HepG2 (cell line): ENCODE results near the gene SNX6. TPM values are rescaled to one million over a fixed set of nuclear protein-coding genes. Genes with fewer than 3 reads are reported as not detected.

Source experiments
- ATAC-seq: fragments of 200-7000 bp; cut with Tn5 transposase; 3 replicates; pipeline ENCODE4 v1.9.1; 2020; ENCODE audit warnings: mild to moderate bottlenecking, moderate library complexity
- BruUV-seq: library from RNA; stranded (reverse); fragments of 400-500 nt; replicated peaks from 2 replicates; lab custom pipeline; 2021; lab: Mats Ljungman, UMichigan
- CTCF ChIA-PET: fragments of 300-600 bp; formaldehyde crosslinking; extraction: SDS; loops from one replicate; lab custom pipeline; 2021; ENCODE audit warnings: low total read pairs, inconsistent platforms, low intra/inter-chr PET ratio; lab: Yijun Ruan, JAX
- POLR2A ChIA-PET: fragments of 350-600 bp; sonication (Branson Sonifier 250); formaldehyde crosslinking; loops from one replicate; lab custom pipeline; 2020; ENCODE audit warnings: antibody characterized with exemption, inconsistent platforms; lab: Yijun Ruan, JAX
- DNase-seq: peaks from one replicate; pipeline ENCODE4 v3.0.0-alpha.2; 2015; ENCODE audit warnings: low spot score
- FAIRE-seq: peaks from 3 replicates; lab custom pipeline; 2011; peaks lifted over from hg19 to GRCh38; lab: Jason Lieb, UNC
- H2AFZ ChIP-seq: one replicate; pipeline ENCODE4 v1.6.1; 2011; ENCODE audit warnings: low read length, inconsistent platforms
- H3K27ac ChIP-seq: fragments of 300-600 bp; 3 replicates; pipeline ENCODE4 v1.8.0; 2011; ENCODE audit warnings: mixed run types, mild to moderate bottlenecking, mixed read lengths, low read length, inconsistent platforms; ENCODE audit not compliant: insufficient read depth; ENCODE audit errors: extremely low read length
- H3K27me3 ChIP-seq, 2 experiments: fragments of 200-600 bp in 1 of 2; 2 replicates in 1 of 2; 3 replicates in 1 of 2; pipeline versions ENCODE4 v1.6.0 to v1.8.0; 2011; ENCODE audit warnings: low read length in 2 of 2, mild to moderate bottlenecking in 2 of 2, moderate library complexity in 2 of 2, inconsistent platforms in 1 of 2; ENCODE audit not compliant: insufficient read depth in 2 of 2, control insufficient read depth in 1 of 2
- H3K36me3 ChIP-seq, 2 experiments: fragments of 200-600 bp in 1 of 2; replicated peaks in 1 of 2; 2 replicates in 1 of 2; 3 replicates in 1 of 2; pipeline versions ENCODE4 v1.5.1 to v1.8.0; 2011; ENCODE audit warnings: low read length in 2 of 2, inconsistent platforms in 1 of 2; ENCODE audit not compliant: insufficient read depth in 2 of 2, control insufficient read depth in 1 of 2
- H3K4me1 ChIP-seq: 2 replicates; pipeline ENCODE4 v1.5.1; 2012; ENCODE audit warnings: low read length, inconsistent platforms; ENCODE audit not compliant: insufficient read depth
- H3K4me2 ChIP-seq: 2 replicates; pipeline ENCODE4 v1.6.0; 2011; ENCODE audit warnings: low read depth, low read length, inconsistent platforms
- H3K4me3 ChIP-seq, 3 experiments: fragments of 200-600 bp in 1 of 3; sonication (generic), shearing (Covaris generic) in 1 of 3; replicated peaks in 1 of 3; 2 replicates each; pipeline ENCODE4 v1.5.1; 2011 to 2016; ENCODE audit warnings: low read length in 3 of 3, inconsistent platforms in 2 of 3, low read depth in 2 of 3, mild to moderate bottlenecking in 2 of 3, control low read depth in 1 of 3, mixed read lengths in 1 of 3; ENCODE audit not compliant: insufficient read depth in 1 of 3
- H3K79me2 ChIP-seq: one replicate; pipeline ENCODE4 v1.6.1; 2011; ENCODE audit warnings: low read length, inconsistent platforms; ENCODE audit not compliant: insufficient read depth
- H3K9ac ChIP-seq: 2 replicates; pipeline ENCODE4 v1.6.0; 2011; ENCODE audit warnings: mild to moderate bottlenecking, low read depth, low read length, inconsistent platforms; ENCODE audit not compliant: insufficient read depth
- H3K9me3 ChIP-seq: 2 replicates; pipeline ENCODE4 v1.5.1; 2012; ENCODE audit warnings: mild to moderate bottlenecking, low read length
- H4K20me1 ChIP-seq: 2 replicates; pipeline ENCODE4 v1.6.0; 2011; ENCODE audit warnings: inconsistent platforms, mild to moderate bottlenecking, low read length, moderate library complexity; ENCODE audit not compliant: insufficient read depth
- HOXA5 ChIP-seq: sonication (generic); formaldehyde crosslinking; IDR thresholded peaks from 2 replicates; pipeline ENCODE4 v1.4.0; 2020; ENCODE audit warnings: missing genetic modification reagents
- HOXD1 ChIP-seq: sonication (generic); formaldehyde crosslinking; IDR thresholded peaks from 2 replicates; pipeline ENCODE4 v1.5.0; 2020; ENCODE audit warnings: missing genetic modification reagents
- MAFF ChIP-seq: IDR thresholded peaks from 2 replicates; pipeline ENCODE4 v1.6.1; 2011; ENCODE audit warnings: low read depth, low read length, improper control_type of control experiment
- MED8 ChIP-seq: sonication (generic); formaldehyde crosslinking; IDR thresholded peaks from 2 replicates; pipeline ENCODE4 v1.8.1; 2023; ENCODE audit warnings: mild to moderate bottlenecking, missing genetic modification reagents; ENCODE audit not compliant: insufficient replicate concordance
- MTA1 ChIP-seq: sonication (generic); formaldehyde crosslinking; IDR thresholded peaks from 2 replicates; pipeline ENCODE4 v1.4.0; 2020; ENCODE audit warnings: missing genetic modification reagents, mild to moderate bottlenecking, borderline replicate concordance
- MZF1 ChIP-seq: sonication (generic); formaldehyde crosslinking; IDR thresholded peaks from 2 replicates; pipeline ENCODE4 v1.8.1; 2023; ENCODE audit warnings: mild to moderate bottlenecking, missing genetic modification reagents, borderline replicate concordance
- NFRKB ChIP-seq: fragments of 450-650 bp; IDR thresholded peaks from 2 replicates; pipeline ENCODE4 v1.6.1; 2017
- PCBP1 ChIP-seq: fragments of 200-400 bp; formaldehyde crosslinking; IDR thresholded peaks from 2 replicates; pipeline ENCODE4 v1.6.1; 2017; ENCODE audit warnings: mild to moderate bottlenecking, low read depth, low read length, borderline replicate concordance
- RBAK ChIP-seq: sonication (generic); formaldehyde crosslinking; IDR thresholded peaks from 2 replicates; pipeline ENCODE4 v1.5.1; 2020; ENCODE audit warnings: mild to moderate bottlenecking, missing genetic modification reagents
- RFX3 ChIP-seq: IDR thresholded peaks from 2 replicates; pipeline ENCODE4 v1.6.1; 2016; ENCODE audit warnings: missing biosample characterization, missing genetic modification reagents
- SIN3B ChIP-seq: fragments of 150-350 bp; IDR thresholded peaks from 2 replicates; pipeline ENCODE4 v1.6.1; 2014; ENCODE audit warnings: low read length
- SOX5 ChIP-seq: IDR thresholded peaks from 2 replicates; pipeline ENCODE4 v1.6.1; 2016; ENCODE audit warnings: borderline replicate concordance
- SOX6 ChIP-seq, 2 experiments: fragments of 450-650 bp in 1 of 2; sonication (generic) in 1 of 2; formaldehyde crosslinking in 1 of 2; IDR thresholded peaks; 2 replicates each; pipeline versions ENCODE4 v1.4.0 to v1.6.1; 2017 to 2020; ENCODE audit warnings: antibody characterized with exemption in 1 of 2, mild to moderate bottlenecking in 1 of 2, missing genetic modification reagents in 1 of 2
- TMF1 ChIP-seq: sonication (generic); formaldehyde crosslinking; IDR thresholded peaks from 2 replicates; pipeline ENCODE4 v1.8.1; 2022; ENCODE audit warnings: low read depth, missing genetic modification reagents
- ZFP36L1 ChIP-seq: sonication (generic); formaldehyde crosslinking; IDR thresholded peaks from 2 replicates; pipeline ENCODE4 v1.8.0; 2022; ENCODE audit warnings: mild to moderate bottlenecking, missing genetic modification reagents, moderate library complexity
- ZNF12 ChIP-seq: sonication (generic); formaldehyde crosslinking; IDR thresholded peaks from 2 replicates; pipeline ENCODE4 v1.5.0; 2020; ENCODE audit warnings: missing genetic modification reagents
- ZNF317 ChIP-seq: sonication (generic); formaldehyde crosslinking; IDR thresholded peaks from 2 replicates; pipeline ENCODE4 v1.5.0; 2020; ENCODE audit warnings: mild to moderate bottlenecking, missing genetic modification reagents
- ZNF432 ChIP-seq: sonication (generic); formaldehyde crosslinking; IDR thresholded peaks from 2 replicates; pipeline ENCODE4 v1.5.0; 2020; ENCODE audit warnings: missing genetic modification reagents, mild to moderate bottlenecking, borderline replicate concordance
- ZNF441 ChIP-seq: sonication (generic); formaldehyde crosslinking; IDR thresholded peaks from 2 replicates; pipeline ENCODE4 v1.7.0; 2021; ENCODE audit warnings: missing genetic modification reagents, borderline replicate concordance
- ZNF549 ChIP-seq: sonication (generic); formaldehyde crosslinking; IDR thresholded peaks from 2 replicates; pipeline ENCODE4 v1.5.0; 2020; ENCODE audit warnings: missing genetic modification reagents
- ZNF792 ChIP-seq: IDR thresholded peaks from 2 replicates; pipeline ENCODE4 v1.6.1; 2016
- ZNF891 ChIP-seq: sonication (generic); formaldehyde crosslinking; IDR thresholded peaks from 2 replicates; pipeline ENCODE4 v1.5.0; 2020; ENCODE audit warnings: mild to moderate bottlenecking, missing genetic modification reagents
- ZSCAN9 ChIP-seq: IDR thresholded peaks from 2 replicates; pipeline ENCODE4 v1.6.1; 2016; ENCODE audit warnings: borderline replicate concordance
- WGBS: methylation state at CpG from one replicate; pipeline ENCODE4 v1.1.6; 2017; ENCODE audit warnings: low lambda C conversion rate; 5-methylcytosine and 5-hydroxymethylcytosine counted together
- in situ Hi-C: cut with HindIII; loops from 2 replicates; pipeline ENCODE4 v1.10.0; 2017; ENCODE audit warnings: low pct_unique_long_range_greater_than_20kb; ENCODE audit not compliant: extremely low pct_ligation_motif_present
- intact Hi-C: fragments of 100-400 bp; cut with micrococcal nuclease; formaldehyde crosslinking; loops from one replicate; pipeline ENCODE4 v1.10.0; 2022; ENCODE audit not compliant: unreplicated experiment
- polyA plus RNA-seq, 8 experiments: library from polyadenylated mRNA; depleted of rRNA in 3 of 8; stranded (reverse) in 7 of 8; unstranded in 1 of 8; fragments of >200 nt; fragmentation: Illumina TruSeq in 4 of 8; extraction: Trizol in 4 of 8; gene quantifications; 2 replicates each; pipeline versions ENCODE4 v1.2.1 to v1.2.3, GENCODE V29; 2011 to 2016; ENCODE audit warnings: low read depth in 4 of 8, missing spikeins in 1 of 8, mixed read lengths in 1 of 8; ENCODE audit not compliant: insufficient read depth in 1 of 8
- total RNA-seq, 5 experiments: library from RNA; depleted of rRNA; stranded (reverse); fragments of >200 nt; fragmentation: Illumina TruSeq; extraction: Trizol; gene quantifications; 2 replicates each; pipeline ENCODE4 v1.2.3, GENCODE V29; 2016; ENCODE audit warnings: low read depth in 1 of 5
- TF ChIP-seq, protein P1 (sequence below): sonication (generic); formaldehyde crosslinking; IDR thresholded peaks from 2 replicates; pipeline ENCODE4 v1.5.1; 2020; ENCODE audit warnings: missing genetic modification reagents, mild to moderate bottlenecking, borderline replicate concordance
- TF ChIP-seq, protein P2 (sequence below): sonication (generic); formaldehyde crosslinking; IDR thresholded peaks from 2 replicates; pipeline ENCODE4 v1.8.0; 2022; ENCODE audit warnings: missing genetic modification reagents, mild to moderate bottlenecking, inconsistent platforms, borderline replicate concordance

Gene SNX6
- total and polyA plus RNA-seq, 2 of the 13 experiments (the other 11 are each of a cell fraction or from before 2014, with no cell fraction given): 92.3 to 169 TPM

DNA sequence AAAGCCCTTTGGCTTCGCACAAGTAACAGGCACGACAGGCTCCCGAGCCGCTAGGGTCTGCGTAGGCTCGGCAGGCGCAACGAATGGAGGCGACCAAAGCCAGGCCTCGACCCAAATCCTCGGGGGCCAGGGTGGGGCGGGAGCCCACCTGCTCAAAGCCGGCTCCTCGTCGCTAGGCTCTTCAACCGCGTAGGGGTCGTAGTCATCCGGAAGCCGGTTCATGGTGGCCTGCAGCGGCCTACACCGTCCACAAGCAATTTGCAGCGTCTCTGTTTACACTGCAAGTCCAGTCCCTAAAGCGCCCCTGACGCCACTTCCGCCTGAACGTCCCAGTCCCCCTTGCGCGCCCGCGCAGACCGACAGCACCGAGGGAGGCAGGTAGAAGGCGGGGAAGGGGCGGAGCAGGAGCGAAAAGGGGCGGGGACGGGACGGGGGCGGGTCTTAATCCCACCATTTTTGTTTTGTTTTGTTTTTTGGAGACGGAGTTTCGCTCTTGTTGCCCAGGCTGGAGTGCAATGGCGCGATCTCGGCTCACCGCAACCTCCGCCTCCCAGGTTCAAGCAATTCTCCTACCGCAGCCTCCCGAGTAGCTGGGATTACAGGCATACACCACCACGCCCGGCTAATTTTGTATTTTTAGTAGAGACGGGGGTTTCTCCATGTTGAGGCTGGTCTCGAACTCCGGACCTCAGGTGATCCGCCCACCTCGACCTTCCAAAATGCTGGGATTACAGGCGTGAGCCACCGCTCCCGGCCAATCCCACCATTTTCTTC, 90.4 kb downstream of the SNX6 start, which contains the start of gene EAPP:
Gene EAPP, minus strand, starts transcription at position 295 of the 774 bp plus-strand sequence. Its CDS starts 73 bp downstream, at position 222.
- DNase-seq (peak; percentile 100), FAIRE-seq (peak; percentile 40), ATAC-seq (peak; percentile 96)
- peaks cover 0 to 4% of the 10 kb centered on the region in 2 experiments; a peak in 1 of 5 replicates for H3K27me3 ChIP-seq
- in situ Hi-C loops (no loop called here), intact Hi-C loops (loop anchor here (5.0 kb wide), 4 partner anchors 42 to 207 kb away; partner anchors contain the start of gene SPTSSA)
- H3K4me1 ChIP-seq: peaks cover 25% of the 10 kb centered on the region
- POLR2A ChIA-PET: interaction anchor here (1.0 to 1.9 kb wide), 6 partner anchors 15 to 1268 kb away, joined by 3 to 17 read pairs (median 11); partner anchors contain the start of gene SPTSSA
- H3K79me2 ChIP-seq: peaks cover 28% of the 10 kb centered on the region
- H4K20me1 ChIP-seq: no peaks in the 10 kb centered on the region; the same call in 1 of the 2 replicates
- BruUV-seq: no TSS peak
- peak within 1 kb of the TSS; percentile 86 to 99 (median 92) for H3K4me3 ChIP-seq
- WGBS: under 1% methylated on average over 57 of the region's 59 CpGs
- peak within 1 kb of the TSS; percentile 100 for H3K4me2 ChIP-seq
- H3K27ac ChIP-seq: peak within 1 kb of the TSS; percentile 95
- CTCF ChIA-PET: interaction anchor here (1.1 kb wide), 1 partner anchor 207 kb away, joined by 3 read pairs; no protein-coding TSS in a partner anchor
- H2AFZ ChIP-seq: no peak within 1 kb of the TSS
- H3K36me3 ChIP-seq: peaks cover 4 to 15% of the 10 kb centered on the region in 2 experiments; a peak in 4 of 5 replicates
- H3K9me3 ChIP-seq: no peaks in the 10 kb centered on the region
- peak within 1 kb of the TSS; percentile 100 for H3K9ac ChIP-seq
- TF ChIP-seq ZNF441 (CRISPR knock-in tag): peak; percentile 94
- TF ChIP-seq, protein P1, sequence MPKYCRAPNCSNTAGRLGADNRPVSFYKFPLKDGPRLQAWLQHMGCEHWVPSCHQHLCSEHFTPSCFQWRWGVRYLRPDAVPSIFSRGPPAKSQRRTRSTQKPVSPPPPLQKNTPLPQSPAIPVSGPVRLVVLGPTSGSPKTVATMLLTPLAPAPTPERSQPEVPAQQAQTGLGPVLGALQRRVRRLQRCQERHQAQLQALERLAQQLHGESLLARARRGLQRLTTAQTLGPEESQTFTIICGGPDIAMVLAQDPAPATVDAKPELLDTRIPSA (CRISPR knock-in tag): no peak
- TF ChIP-seq SOX5 (CRISPR knock-in tag): peak; percentile 88
- peak; percentile 91; the same call in 1 of the 2 replicates for TF ChIP-seq ZNF317 (CRISPR knock-in tag)
- TF ChIP-seq MTA1 (CRISPR knock-in tag): peak; percentile 99
- TF ChIP-seq ZNF432 (CRISPR knock-in tag): no peak
- peak; percentile 98 for TF ChIP-seq ZSCAN9 (CRISPR knock-in tag)
- peak; percentile 87 for TF ChIP-seq NFRKB
- TF ChIP-seq ZNF792: peak; percentile 99
- peak; percentile 94 for TF ChIP-seq HOXD1
- peak; percentile 85 for TF ChIP-seq SIN3B
- TF ChIP-seq HOXA5: peak; percentile 98
- TF ChIP-seq RFX3 (CRISPR knock-in tag): peak; percentile 51
- peak; percentile 98 for TF ChIP-seq PCBP1
- TF ChIP-seq SOX6 (IDR thresholded peaks at IDR 0.05): no peak
- peak; percentile 83 for TF ChIP-seq SOX6 (CRISPR knock-in tag; IDR thresholded peaks at IDR 0.05)
- peak; percentile 87; the same call in 1 of the 2 replicates for TF ChIP-seq ZNF12 (CRISPR knock-in tag)
- peak; percentile 92 for TF ChIP-seq MED8 (CRISPR knock-in tag)
- TF ChIP-seq, protein P2, sequence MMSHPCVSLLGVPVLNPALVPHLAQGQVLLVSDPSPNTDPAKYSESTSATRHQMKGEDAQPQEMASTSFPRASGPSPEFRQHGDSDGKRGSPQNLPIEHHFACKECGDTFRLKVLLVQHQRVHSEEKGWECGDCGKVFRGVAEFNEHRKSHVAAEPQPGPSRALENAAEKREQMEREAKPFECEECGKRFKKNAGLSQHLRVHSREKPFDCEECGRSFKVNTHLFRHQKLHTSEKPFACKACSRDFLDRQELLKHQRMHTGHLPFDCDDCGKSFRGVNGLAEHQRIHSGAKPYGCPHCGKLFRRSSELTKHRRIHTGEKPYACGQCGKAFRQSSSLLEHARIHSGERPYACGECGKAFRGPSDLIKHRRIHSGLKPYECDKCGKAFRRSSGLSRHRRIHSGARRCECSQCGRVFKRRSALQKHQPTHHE (CRISPR knock-in tag): peak; percentile 98
- TF ChIP-seq ZNF549 (CRISPR knock-in tag): no peak
- TF ChIP-seq ZFP36L1 (CRISPR knock-in tag): peak; percentile 86
- TF ChIP-seq ZNF891 (CRISPR knock-in tag): peak; percentile 97
- peak; percentile 90; the same call in 1 of the 2 replicates for TF ChIP-seq TMF1
- peak; percentile 23; the same call in 1 of the 2 replicates for TF ChIP-seq MAFF
- peak; percentile 91 for TF ChIP-seq RBAK (CRISPR knock-in tag)
- TF ChIP-seq MZF1 (CRISPR knock-in tag): peak; percentile 96; the same call in 1 of the 2 replicates
